Neural progenitor cell (in vitro differentiated cells): Measurements from ENCODE around the gene OR1B1. TPM values are rescaled to one million over a fixed set of nuclear protein-coding genes. Genes with fewer than 3 reads are reported as not detected.

Experiments
- DNase-seq: peaks from one replicate; pipeline ENCODE4 v3.0.0-alpha.2; 2016; ENCODE audit warnings: low spot score
- H2AFZ ChIP-seq: fragments of 200-600 bp; sonication (generic); replicated peaks from 2 replicates; pipeline ENCODE4 v1.6.1; 2016; ENCODE audit warnings: antibody characterized with exemption
- H3F3A ChIP-seq: fragments of 200-600 bp; sonication (generic); 2 replicates; pipeline ENCODE4 v1.6.1; 2016; ENCODE audit warnings: antibody characterized with exemption, low read depth
- H3K27ac ChIP-seq: fragments of 200-600 bp; sonication (generic); 2 replicates; pipeline ENCODE4 v1.5.1; 2016; ENCODE audit warnings: mild to moderate bottlenecking
- H3K27me3 ChIP-seq: fragments of 200-600 bp; sonication (generic); 2 replicates; pipeline ENCODE4 v1.6.1; 2016; ENCODE audit warnings: mild to moderate bottlenecking, moderate library complexity
- H3K36me3 ChIP-seq: fragments of 200-600 bp; sonication (generic); 2 replicates; pipeline ENCODE4 v1.5.1; 2016
- H3K4me1 ChIP-seq: fragments of 200-600 bp; sonication (generic); 2 replicates; pipeline ENCODE4 v1.6.1; 2016; ENCODE audit warnings: mixed run types
- H3K4me2 ChIP-seq: fragments of 200-600 bp; sonication (generic); 2 replicates; pipeline ENCODE4 v1.6.1; 2016
- H3K4me3 ChIP-seq: fragments of 200-600 bp; sonication (generic); 2 replicates; pipeline ENCODE4 v1.5.1; 2016
- H3K79me2 ChIP-seq: fragments of 200-600 bp; sonication (generic); 2 replicates; pipeline ENCODE4 v1.6.1; 2016; ENCODE audit warnings: low read depth
- H3K9ac ChIP-seq: fragments of 200-600 bp; sonication (generic); 2 replicates; pipeline ENCODE4 v1.6.1; 2016
- H3K9me3 ChIP-seq: fragments of 200-600 bp; sonication (generic); 2 replicates; pipeline ENCODE4 v1.5.1; 2016; ENCODE audit warnings: low read depth
- H4K20me1 ChIP-seq: fragments of 200-600 bp; sonication (generic); 2 replicates; pipeline ENCODE4 v1.6.1; 2016; ENCODE audit warnings: low read depth
- H3K27ac Mint-ChIP-seq: 3 replicates; pipeline ENCODE4 v1.8.0; 2021; ENCODE audit warnings: mixed read lengths
- H3K27me3 Mint-ChIP-seq: 2 replicates; pipeline ENCODE4 v1.8.0; 2022; ENCODE audit warnings: low read depth, mild to moderate bottlenecking, inconsistent platforms, moderate library complexity, mixed read lengths; ENCODE audit not compliant: insufficient read depth
- H3K36me3 Mint-ChIP-seq: 3 replicates; pipeline ENCODE4 v1.8.0; 2021; ENCODE audit warnings: mixed read lengths
- H3K4me1 Mint-ChIP-seq: 3 replicates; pipeline ENCODE4 v1.8.0; 2021; ENCODE audit warnings: mixed read lengths
- H3K4me3 Mint-ChIP-seq: 3 replicates; pipeline ENCODE4 v1.8.0; 2021; ENCODE audit warnings: mild to moderate bottlenecking, moderate library complexity, mixed read lengths
- H3K9me3 Mint-ChIP-seq: 3 replicates; pipeline ENCODE4 v1.8.0; 2020; ENCODE audit warnings: mixed read lengths
- CTCF ChIP-seq: fragments of 200-600 bp; sonication (generic); IDR thresholded peaks from 2 replicates; pipeline ENCODE4 v1.5.1; 2017; ENCODE audit warnings: antibody characterized with exemption, mild to moderate bottlenecking
- EZH2 ChIP-seq: fragments of 200-600 bp; sonication (generic); IDR thresholded peaks from 2 replicates; pipeline ENCODE4 v1.6.1; 2017; ENCODE audit warnings: antibody characterized with exemption, mild to moderate bottlenecking, moderate library complexity
- EZH2phosphoT487 ChIP-seq: fragments of 200-600 bp; sonication (generic); IDR thresholded peaks from 2 replicates; pipeline ENCODE4 v1.6.1; 2017; ENCODE audit warnings: antibody characterized with exemption
- total RNA-seq: library from RNA; depleted of rRNA; stranded (reverse); fragments of >200 nt; gene quantifications from 2 replicates; pipeline ENCODE4 v1.2.3, GENCODE V29; 2015; ENCODE audit warnings: low replicate concordance

OR1B1 gene
- total RNA-seq, 1 donor from 2014 or later: not detected

GRCh38 chr9:122672481-122672880, 15.1 kb upstream of the OR1B1 start:
- no peak overlapping the region for H3K4me3 ChIP-seq
- no peak overlapping the region for H3K27ac ChIP-seq
- no peak overlapping the region for H3K27ac Mint-ChIP-seq
- peaks cover 2% of the 10 kb centered on the region for H3K9me3 Mint-ChIP-seq
- H3K36me3 Mint-ChIP-seq: no peaks in the 10 kb centered on the region
- no peak for TF ChIP-seq EZH2
- no peak for TF ChIP-seq CTCF
- TF ChIP-seq EZH2phosphoT487: no peak
- no peak overlapping the region for H3K4me3 Mint-ChIP-seq
- H3K27me3 ChIP-seq: no peaks in the 10 kb centered on the region
- no peak overlapping the region for H3K4me2 ChIP-seq
- no peak for DNase-seq
- no peaks in the 10 kb centered on the region for H3K4me1 Mint-ChIP-seq
- no peaks in the 10 kb centered on the region for H4K20me1 ChIP-seq
- no peaks in the 10 kb centered on the region for H3F3A ChIP-seq
- no peak overlapping the region for H2AFZ ChIP-seq
- peaks cover 2% of the 10 kb centered on the region for H3K9me3 ChIP-seq
- peaks cover 10% of the 10 kb centered on the region for H3K27me3 Mint-ChIP-seq
- H3K36me3 ChIP-seq: no peaks in the 10 kb centered on the region
- no peak overlapping the region for H3K9ac ChIP-seq
- no peaks in the 10 kb centered on the region for H3K4me1 ChIP-seq
- no peaks in the 10 kb centered on the region for H3K79me2 ChIP-seq

GRCh38 chr9:122661416-122661815, 4.0 kb upstream of the OR1B1 start, which contains the start of gene OR1L1:
Gene OR1L1, plus strand, starts transcription at chr9:122661716. Its CDS starts 0 bp downstream, at chr9:122661716.
- H3K27me3 Mint-ChIP-seq: peaks cover 3% of the 10 kb centered on the region
- Histone ChIP-seq H3F3A (no peaks in the 10 kb centered on the region), H3K79me2 (no peaks in the 10 kb centered on the region), H3K36me3 (no peaks in the 10 kb centered on the region), H3K4me3 (no peak within 1 kb of the TSS), H3K9ac (no peak within 1 kb of the TSS), H3K27ac (no peak within 1 kb of the TSS), H2AFZ (no peak within 1 kb of the TSS), H3K4me1 (no peaks in the 10 kb centered on the region), H3K9me3 (peaks cover 8% of the 10 kb centered on the region), H4K20me1 (no peaks in the 10 kb centered on the region), H3K27me3 (no peaks in the 10 kb centered on the region), H3K4me2 (no peak within 1 kb of the TSS)
- H3K27ac Mint-ChIP-seq: no peak within 1 kb of the TSS
- H3K36me3 Mint-ChIP-seq: no peaks in the 10 kb centered on the region
- H3K9me3 Mint-ChIP-seq: no peaks in the 10 kb centered on the region
- no peaks in the 10 kb centered on the region for H3K4me1 Mint-ChIP-seq
- TF ChIP-seq CTCF: no peak
- TF ChIP-seq EZH2: no peak
- TF ChIP-seq EZH2phosphoT487: no peak
- H3K4me3 Mint-ChIP-seq: no peak within 1 kb of the TSS
- DNase-seq: no peak

GRCh38 chr9:122656378-122656777, 1.0 kb downstream of the OR1B1 start:
- Mint-ChIP-seq H3K27ac (no peak overlapping the region), H3K9me3 (no peaks in the 10 kb centered on the region), H3K4me3 (no peak overlapping the region), H3K36me3 (no peaks in the 10 kb centered on the region), H3K4me1 (no peaks in the 10 kb centered on the region), H3K27me3 (no peaks in the 10 kb centered on the region)
- no peak for DNase-seq
- Histone ChIP-seq H3F3A (no peaks in the 10 kb centered on the region), H3K4me1 (no peaks in the 10 kb centered on the region), H2AFZ (no peak overlapping the region), H3K9ac (no peak overlapping the region), H3K9me3 (peaks cover 15% of the 10 kb centered on the region), H3K4me2 (no peak overlapping the region), H3K36me3 (no peaks in the 10 kb centered on the region), H3K4me3 (no peak overlapping the region), H3K27me3 (no peaks in the 10 kb centered on the region), H3K27ac (no peak overlapping the region), H3K79me2 (no peaks in the 10 kb centered on the region), H4K20me1 (no peaks in the 10 kb centered on the region)
- no peak for TF ChIP-seq CTCF
- no peak for TF ChIP-seq EZH2phosphoT487
- no peak for TF ChIP-seq EZH2

- TF ChIP-seq EZH2: no peak
- TF ChIP-seq CTCF: no peak
- no peak for TF ChIP-seq EZH2phosphoT487
- Histone ChIP-seq H3K4me2 (no peak overlapping the region), H3K9ac (no peak overlapping the region), H2AFZ (no peak overlapping the region), H3K4me1 (no peaks in the 10 kb centered on the region), H4K20me1 (no peaks in the 10 kb centered on the region), H3K27me3 (no peaks in the 10 kb centered on the region), H3K9me3 (peaks cover 30% of the 10 kb centered on the region), H3F3A (no peaks in the 10 kb centered on the region), H3K4me3 (no peak overlapping the region), H3K36me3 (no peaks in the 10 kb centered on the region), H3K79me2 (no peaks in the 10 kb centered on the region), H3K27ac (no peak overlapping the region)
- no peaks in the 10 kb centered on the region for H3K36me3 Mint-ChIP-seq
- no peak for DNase-seq
- H3K4me3 Mint-ChIP-seq: no peak overlapping the region
- H3K4me1 Mint-ChIP-seq: no peaks in the 10 kb centered on the region
- H3K27me3 Mint-ChIP-seq: peaks cover 2% of the 10 kb centered on the region
- H3K27ac Mint-ChIP-seq: no peak overlapping the region
- H3K9me3 Mint-ChIP-seq: no peaks in the 10 kb centered on the region
These were observed 15.2 kb downstream of the OR1B1 start for GRCh38 chr9:122642226-122642625.
